ENCODE results near the gene BEAN1.
A peak's percentile ranks its signal among the peaks of the same experiment; 100 is the strongest.

The BEAN1 gene

GRCh38 chr16:66420396-66420795, 6.7 kb upstream of the BEAN1 start:
- no peak for DNase-seq

- DNase-seq, result no peak
Measured at GRCh38 chr16:66421891-66422290, 5.2 kb upstream of the BEAN1 start.

GRCh38 chr16:66422366-66422765, 4.7 kb upstream of the BEAN1 start:
- no peak for DNase-seq

GRCh38 chr16:66423177-66423576, 3.9 kb upstream of the BEAN1 start:
- DNase-seq, result no peak

- no peak for DNase-seq
Measured at GRCh38 chr16:66425651-66426050, 1.4 kb upstream of the BEAN1 start.

- no peak for DNase-seq
Measured at GRCh38 chr16:66426112-66427035, 721 bp upstream of the BEAN1 start.

GRCh38 chr16:66427871-66428681, 981 bp downstream of the BEAN1 start:
- DNase-seq, result peak in 1 of 2 experiments; percentile 35

- no peak for DNase-seq
Measured at GRCh38 chr16:66428682-66429251, 1.7 kb downstream of the BEAN1 start.

- peak; percentile 59 to 76 for DNase-seq
Measured at GRCh38 chr16:66429290-66429962, 2.3 kb downstream of the BEAN1 start.

GRCh38 chr16:66430214-66430613, 3.1 kb downstream of the BEAN1 start:
- DNase-seq, result no peak

GRCh38 chr16:66431760-66432159, 4.7 kb downstream of the BEAN1 start:
- no peak for DNase-seq

- DNase-seq, result peak; percentile 18 to 64
Measured at GRCh38 chr16:66432429-66432828, 5.3 kb downstream of the BEAN1 start.

- no peak for DNase-seq
Measured at GRCh38 chr16:66434619-66435430, 7.7 kb downstream of the BEAN1 start.

- DNase-seq, result no peak
Measured at GRCh38 chr16:66435896-66436295, 8.8 kb downstream of the BEAN1 start.

- DNase-seq, result no peak
Measured at GRCh38 chr16:66437391-66437945, 10.4 kb downstream of the BEAN1 start.

GRCh38 chr16:66438536-66438935, 11.4 kb downstream of the BEAN1 start:
- DNase-seq, result no peak

GRCh38 chr16:66439051-66439730, 12.1 kb downstream of the BEAN1 start:
- no peak for DNase-seq

- no peak for DNase-seq
Measured at GRCh38 chr16:66440271-66440802, 13.2 kb downstream of the BEAN1 start.

- DNase-seq, result no peak
Measured at GRCh38 chr16:66440970-66441369, 13.9 kb downstream of the BEAN1 start.

GRCh38 chr16:66441586-66442375, 14.7 kb downstream of the BEAN1 start:
- no peak for DNase-seq

All from NCI-H524 (cell line).